ENCODE results near the gene FNDC8.

FNDC8 gene

GRCh38 chr17:35154196-35155165 lies 33.1 kb downstream of the FNDC8 start:
- TF ChIP-seq CTCF (IDR thresholded peaks at IDR 0.05; ENCODE audit: control extremely low read depth, extremely low read depth, low read depth, missing control alignments): no peak
- ChIA-PET POLR2A (no interaction called here), CTCF (interaction anchor here (1.0 kb wide), 1 partner anchor 11 kb away, joined by 3 read pairs; no protein-coding TSS in a partner anchor)
- no peak for DNase-seq (ENCODE audit: extremely low spot score)

- CTCF ChIA-PET: no interaction called here
- DNase-seq (ENCODE audit: extremely low spot score): no peak
- TF ChIP-seq CTCF (IDR thresholded peaks at IDR 0.05; ENCODE audit: control extremely low read depth, extremely low read depth, low read depth, missing control alignments): no peak
- POLR2A ChIA-PET: no interaction called here
These were observed 33.8 kb downstream of the FNDC8 start for GRCh38 chr17:35155246-35155645.

- no peak for TF ChIP-seq CTCF (IDR thresholded peaks at IDR 0.05; ENCODE audit: control extremely low read depth, extremely low read depth, low read depth, missing control alignments)
- POLR2A ChIA-PET: no interaction called here
- CTCF ChIA-PET: interaction anchor here (1.0 kb wide), 1 partner anchor 9 kb away, joined by 3 read pairs; no protein-coding TSS in a partner anchor
- DNase-seq (ENCODE audit: extremely low spot score): no peak
These were observed 38.5 kb downstream of the FNDC8 start for GRCh38 chr17:35159940-35160339.

- CTCF ChIA-PET: interaction anchor here (1.0 kb wide), 1 partner anchor 9 kb away, joined by 3 read pairs; no protein-coding TSS in a partner anchor
- no peak for TF ChIP-seq CTCF (IDR thresholded peaks at IDR 0.05; ENCODE audit: control extremely low read depth, extremely low read depth, low read depth, missing control alignments)
These were observed 39.2 kb downstream of the FNDC8 start for GRCh38 chr17:35160354-35161201.

GRCh38 chr17:35161281-35161761 lies 39.9 kb downstream of the FNDC8 start:
- ChIA-PET CTCF (interaction anchor here (1.0 kb wide), 1 partner anchor 8 kb away, joined by 3 read pairs; no protein-coding TSS in a partner anchor), POLR2A (interaction anchor here (0.6 kb wide), 1 partner anchor 212 kb away, joined by 3 read pairs; the partner anchor contains the start of gene SLFN11)
- no peak for DNase-seq (ENCODE audit: extremely low spot score)
- TF ChIP-seq CTCF (IDR thresholded peaks at IDR 0.05; ENCODE audit: control extremely low read depth, extremely low read depth, low read depth, missing control alignments): no peak

More at GRCh38 chr17:35160354-35161201, 39.2 kb downstream of the FNDC8 start:
- DNase-seq (ENCODE audit: extremely low spot score): no peak
- POLR2A ChIA-PET: interaction anchor here (0.6 kb wide), 1 partner anchor 213 kb away, joined by 3 read pairs; the partner anchor contains the start of gene SLFN11

GRCh38 chr17:35162755-35163154 lies 41.3 kb downstream of the FNDC8 start:
- DNase-seq (ENCODE audit: extremely low spot score): no peak
- TF ChIP-seq CTCF (IDR thresholded peaks at IDR 0.05; ENCODE audit: control extremely low read depth, extremely low read depth, low read depth, missing control alignments): no peak
- POLR2A ChIA-PET: no interaction called here
- CTCF ChIA-PET: interaction anchor here (0.8 to 1.7 kb wide), 2 partner anchors 21 to 586 kb away, joined by 3 read pairs; partner anchors contain the start of gene NLE1

Data from GM10248 (cell line).